Transverse colon (tissue), 4 donors: Measurements from ENCODE around the gene GNG10. TPM values are rescaled to one million over a fixed set of nuclear protein-coding genes. Genes with fewer than 3 reads are reported as not detected.

Experiments
- DNase-seq: peaks from one replicate; pipeline ENCODE4 v3.0.0-alpha.2; 2019
- H3K27ac ChIP-seq, 4 donors: fragments of 200-600 bp; sonication (generic); 2 replicates each; pipeline ENCODE4 v1.5.1; 2016 to 2018; ENCODE audit warnings: inconsistent platforms in 4 of 4
- H3K27me3 ChIP-seq: fragments of 200-600 bp; sonication (generic); 2 replicates; pipeline ENCODE4 v1.5.1; 2017; ENCODE audit warnings: inconsistent platforms
- H3K36me3 ChIP-seq, 4 donors: fragments of 200-600 bp; sonication (generic); 2 replicates each; pipeline ENCODE4 v1.5.1; 2017 to 2019; ENCODE audit warnings: inconsistent platforms in 4 of 4
- H3K4me1 ChIP-seq, 4 donors: fragments of 200-600 bp; sonication (generic); 2 replicates each; pipeline ENCODE4 v1.5.1; 2017 to 2020; ENCODE audit warnings: inconsistent platforms in 4 of 4
- H3K4me3 ChIP-seq, 4 donors: fragments of 200-600 bp; sonication (generic); 1 replicate in 1 of 4; 2 replicates in 3 of 4; pipeline versions ENCODE4 v1.5.1 to v1.6.1; 2017 to 2019; ENCODE audit warnings: inconsistent platforms in 4 of 4
- H3K9me3 ChIP-seq, 2 donors: fragments of 200-600 bp; sonication (generic); 2 replicates each; pipeline ENCODE4 v1.5.1; 2017 to 2019; ENCODE audit warnings: inconsistent platforms in 2 of 2
- CTCF ChIP-seq, 5 experiments: fragments of 200-600 bp in 3 of 5; fragments of 450-650 bp in 2 of 5; sonication (generic) in 3 of 5; IDR thresholded peaks; 1 replicate in 2 of 5; 2 replicates in 3 of 5; pipeline ENCODE4 v1.5.1; 2016 to 2017; ENCODE audit warnings: antibody characterized with exemption in 5 of 5, inconsistent platforms in 3 of 5, mild to moderate bottlenecking in 2 of 5, moderate library complexity in 1 of 5
- EP300 ChIP-seq: sonication (generic); formaldehyde crosslinking; IDR thresholded peaks from one replicate; pipeline ENCODE4 v1.6.1; 2017; ENCODE audit warnings: antibody characterized with exemption, low read depth
- POLR2A ChIP-seq: fragments of 450-650 bp; IDR thresholded peaks from one replicate; pipeline ENCODE4 v1.6.1; 2016; ENCODE audit warnings: antibody characterized with exemption, mild to moderate bottlenecking, moderate library complexity
- POLR2AphosphoS5 ChIP-seq, 3 donors: sonication (generic); formaldehyde crosslinking; IDR thresholded peaks; one replicate each; pipeline ENCODE4 v1.6.1; 2016; ENCODE audit warnings: antibody characterized with exemption in 3 of 3
- WGBS, 2 donors: methylation state at CpG; one replicate each; pipeline ENCODE4 v1.1.5; 2018; ENCODE audit warnings: low coverage in 1 of 2; 5-methylcytosine and 5-hydroxymethylcytosine counted together
- in situ Hi-C, 4 donors: fragments of 200-750 bp; cut with MboI; loops; one replicate each; pipeline versions ENCODE4 v1.15.0 to v1.15.1; 2017; ENCODE audit warnings: low sequenced_read_pairs in 3 of 4, low pct_ligation_motif_present in 1 of 4, low pct_unique_long_range_greater_than_20kb in 1 of 4
- intact Hi-C: fragments of 100-400 bp; cut with DNase I; formaldehyde crosslinking; loops from one replicate; pipeline ENCODE4 v1.15.1; 2023; ENCODE audit warnings: low total_unique reads
- total RNA-seq, 4 donors: library from RNA; depleted of rRNA; stranded (reverse); fragments of >200 nt; gene quantifications; one replicate each; pipeline ENCODE4 v1.1.0, GENCODE V29; 2016

GNG10 gene
- total RNA-seq, 4 donors from 2014 or later = 3.7 to 48.7 (median 30.0) TPM

- Histone ChIP-seq H3K27me3 (no peaks in the 10 kb centered on the region), H3K4me3 (peak overlapping the region; percentile 60 to 94 (median 90)), H3K27ac (peak overlapping the region; percentile 84 to 99 (median 96)), H3K9me3 (no peaks in the 10 kb centered on the region), H3K36me3 (no peaks in the 10 kb centered on the region), H3K4me1 (peaks cover 17 to 54% (median 42%) of the 10 kb centered on the region in 4 donors)
- TF ChIP-seq POLR2A (no peak), EP300 (no peak), CTCF (IDR thresholded peaks at IDR 0.05) (no peak), POLR2AphosphoS5 (IDR thresholded peaks at IDR 0.05) (no peak)
- no peak for DNase-seq
- intact Hi-C loops (no loop called here), in situ Hi-C loops (loop anchor here in 1 of 4 donors (25.0 kb wide), 1 partner anchor 731 kb away; no protein-coding TSS in a partner anchor)
- 0% methylated on average over 14 of the region's 14 CpGs; no CpG with 5 or more reads in 1 of the 2 donors for WGBS, 2 donors
Measured at GRCh38 chr9:111630964-111631213, 30.5 kb upstream of the GNG10 start.

GRCh38 chr9:111631214-111631971 lies 30.0 kb upstream of the GNG10 start, which contains the start of gene DNAJC25:
Gene DNAJC25, plus strand, starts transcription at chr9:111631334. Its CDS starts 74 bp downstream, at chr9:111631408.
- no peaks in the 10 kb centered on the region for H3K9me3 ChIP-seq
- in situ Hi-C loops (loop anchor here in 1 of 4 donors (25.0 kb wide), 1 partner anchor 731 kb away; no protein-coding TSS in a partner anchor), intact Hi-C loops (no loop called here)
- H3K36me3 ChIP-seq = no peaks in the 10 kb centered on the region
- 0% methylated on average over 43 of the region's 79 CpGs; no CpG with 5 or more reads in 1 of the 2 donors for WGBS, 2 donors
- peak; percentile 98 for TF ChIP-seq POLR2A
- TF ChIP-seq EP300 = no peak
- peak; percentile 98 to 99 (median 99) for TF ChIP-seq POLR2AphosphoS5 (IDR thresholded peaks at IDR 0.05)
- H3K27me3 ChIP-seq = no peaks in the 10 kb centered on the region
- H3K4me3 ChIP-seq = peak within 1 kb of the TSS; percentile 60 to 94 (median 90)
- peaks cover 17 to 59% (median 45%) of the 10 kb centered on the region in 4 donors for H3K4me1 ChIP-seq
- H3K27ac ChIP-seq = peak within 1 kb of the TSS; percentile 84 to 99 (median 96)
- peak; percentile 97 for DNase-seq

- Histone ChIP-seq H3K9me3 (no peaks in the 10 kb centered on the region), H3K36me3 (no peaks in the 10 kb centered on the region), H3K4me1 (peaks cover 17 to 61% (median 46%) of the 10 kb centered on the region in 4 donors), H3K27me3 (no peaks in the 10 kb centered on the region), H3K27ac (peak overlapping the region; percentile 84 to 99 (median 96)), H3K4me3 (peak overlapping the region; percentile 60 to 94 (median 90))
- WGBS, 2 donors = 19 to 23% methylated on average over 5 of the region's 5 CpGs
- no peak for TF ChIP-seq CTCF (IDR thresholded peaks at IDR 0.05)
- no peak for TF ChIP-seq POLR2A
- TF ChIP-seq EP300 = no peak
- TF ChIP-seq POLR2AphosphoS5 (IDR thresholded peaks at IDR 0.05) = no peak
- intact Hi-C loops = no loop called here
- in situ Hi-C loops = loop anchor here in 1 of 4 donors (25.0 kb wide), 1 partner anchor 730 kb away; no protein-coding TSS in a partner anchor
- no peak for DNase-seq
Measured at GRCh38 chr9:111632060-111632459, 29.3 kb upstream of the GNG10 start.

GRCh38 chr9:111632695-111633388 lies 28.6 kb upstream of the GNG10 start:
- H3K4me3 ChIP-seq = peak overlapping the region in 3 of 4 donors; percentile 60 to 94 (median 88)
- intact Hi-C loops = no loop called here
- H3K9me3 ChIP-seq = no peaks in the 10 kb centered on the region
- in situ Hi-C loops = loop anchor here in 1 of 4 donors (25.0 kb wide), 1 partner anchor 729 kb away; no protein-coding TSS in a partner anchor
- peaks cover 0 to under 1% (median 0%) of the 10 kb centered on the region in 4 donors for H3K36me3 ChIP-seq
- TF ChIP-seq POLR2AphosphoS5 (IDR thresholded peaks at IDR 0.05) = no peak
- no peak for TF ChIP-seq POLR2A
- TF ChIP-seq EP300 = no peak
- no peak for TF ChIP-seq CTCF (IDR thresholded peaks at IDR 0.05)
- H3K4me1 ChIP-seq = peaks cover 17 to 67% (median 50%) of the 10 kb centered on the region in 4 donors
- H3K27me3 ChIP-seq = no peaks in the 10 kb centered on the region
- 54 to 55% methylated on average over 6 to 7 of the region's 7 CpGs for WGBS, 2 donors
- no peak for DNase-seq
- H3K27ac ChIP-seq = peak overlapping the region; percentile 84 to 99 (median 96)
